GM20000 (cell line): Measurements from ENCODE around the gene PELO.

Experiments used
- DNase-seq: peaks from one replicate; pipeline ENCODE4 v3.0.0; 2012; ENCODE audit warnings: low spot score
- CTCF ChIP-seq: IDR thresholded peaks from 2 replicates; pipeline ENCODE4 v1.5.1; 2012; ENCODE audit warnings: mild to moderate bottlenecking, control low read depth; ENCODE audit errors: extremely low read depth, missing control alignments

PELO gene

GRCh38 chr5:52800394-52801213, 12.9 kb downstream of the PELO start:
- TF ChIP-seq CTCF: no peak
- DNase-seq: peak; percentile 15

- no peak for DNase-seq
- no peak for TF ChIP-seq CTCF
Observed at GRCh38 chr5:52801329-52801728, 13.6 kb downstream of the PELO start.

GRCh38 chr5:52802272-52802973, 14.7 kb downstream of the PELO start:
- no peak for DNase-seq
- no peak for TF ChIP-seq CTCF

- DNase-seq: no peak
- no peak for TF ChIP-seq CTCF
Observed at GRCh38 chr5:52802974-52803336, 15.2 kb downstream of the PELO start.

- no peak for TF ChIP-seq CTCF
- DNase-seq: no peak
Observed at GRCh38 chr5:52804387-52804791, 16.7 kb downstream of the PELO start.

- no peak for DNase-seq
- no peak for TF ChIP-seq CTCF
Observed at GRCh38 chr5:52804981-52805380, 17.3 kb downstream of the PELO start.

GRCh38 chr5:52805615-52806014, 17.9 kb downstream of the PELO start:
- no peak for TF ChIP-seq CTCF
- no peak for DNase-seq
